ENCODE results near the gene RBM19. TPM values are rescaled to one million over a fixed set of nuclear protein-coding genes. Genes with fewer than 3 reads are reported as not detected.

RBM19 gene
- total and polyA plus RNA-seq, 9 donors: 11.6 to 44.0 (median 33.9) TPM

DNA sequence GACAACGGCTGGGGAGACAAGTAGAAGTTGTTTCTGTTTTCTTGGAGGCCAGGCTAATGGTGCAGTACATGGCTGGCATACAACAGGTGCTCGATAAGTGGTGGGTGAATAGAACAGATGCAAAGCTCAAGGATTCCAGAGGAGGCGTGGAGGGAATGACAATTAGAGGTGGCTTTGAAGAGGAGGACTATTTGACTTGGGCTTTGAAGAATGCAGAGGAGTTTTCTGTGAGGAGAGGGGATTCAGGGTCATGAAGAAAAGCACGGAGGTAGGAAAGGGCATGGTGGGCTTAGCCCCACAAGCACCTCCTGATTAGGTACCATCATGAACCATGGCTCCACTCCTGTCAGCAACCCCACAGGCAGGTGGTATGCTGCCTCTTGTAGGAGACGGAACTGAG, 142.3 kb downstream of the RBM19 start:
- H3K9me3 ChIP-seq: no peaks in the 10 kb centered on the region
- intact Hi-C loops (cut with DNase I): no loop called here
- no peaks in the 10 kb centered on the region for H3K4me1 ChIP-seq (ENCODE audit: insufficient read depth)
- no peak overlapping the region for H3K4me3 ChIP-seq
- no peak overlapping the region for H3K27ac ChIP-seq
- no peak for DNase-seq
- no peaks in the 10 kb centered on the region for H3K36me3 ChIP-seq
- 82 to 89% (median 85%) methylated on average over 5 of the region's 5 CpGs for WGBS, 3 donors
- no peaks in the 10 kb centered on the region for H3K27me3 ChIP-seq
- TF ChIP-seq CTCF (IDR thresholded peaks at IDR 0.05) (no peak), EP300 (IDR thresholded peaks at IDR 0.05) (no peak), POLR2A (IDR thresholded peaks at IDR 0.05) (no peak)

- no peak overlapping the region for H3K27ac ChIP-seq
- 65 to 68% (median 67%) methylated on average over 16 of the region's 16 CpGs for WGBS, 3 donors
- no peaks in the 10 kb centered on the region for H3K36me3 ChIP-seq
- intact Hi-C loops (cut with DNase I): no loop called here
- TF ChIP-seq EP300 (IDR thresholded peaks at IDR 0.05): no peak
- no peak for TF ChIP-seq CTCF (IDR thresholded peaks at IDR 0.05)
- TF ChIP-seq POLR2A (IDR thresholded peaks at IDR 0.05): no peak
- no peaks in the 10 kb centered on the region for H3K4me1 ChIP-seq (ENCODE audit: insufficient read depth)
- DNase-seq: no peak
- H3K27me3 ChIP-seq: no peaks in the 10 kb centered on the region
- no peak overlapping the region for H3K4me3 ChIP-seq
- no peaks in the 10 kb centered on the region for H3K9me3 ChIP-seq
Measured at GRCh38 chr12:113823016-113823415, 143.1 kb downstream of the RBM19 start.

- no peaks in the 10 kb centered on the region for H3K27me3 ChIP-seq
- H3K36me3 ChIP-seq: no peaks in the 10 kb centered on the region
- no peaks in the 10 kb centered on the region for H3K4me1 ChIP-seq (ENCODE audit: insufficient read depth)
- no peak overlapping the region for H3K4me3 ChIP-seq
- no peak for DNase-seq
- no peak overlapping the region for H3K27ac ChIP-seq
- intact Hi-C loops (cut with DNase I): no loop called here
- H3K9me3 ChIP-seq: no peaks in the 10 kb centered on the region
- WGBS, 3 donors: 96 to 99% (median 97%) methylated on average over 8 of the region's 8 CpGs
- no peak for TF ChIP-seq POLR2A (IDR thresholded peaks at IDR 0.05)
- TF ChIP-seq EP300 (IDR thresholded peaks at IDR 0.05): no peak
- no peak for TF ChIP-seq CTCF (IDR thresholded peaks at IDR 0.05)
Measured at GRCh38 chr12:113820842-113821241, 145.3 kb downstream of the RBM19 start.

DNA sequence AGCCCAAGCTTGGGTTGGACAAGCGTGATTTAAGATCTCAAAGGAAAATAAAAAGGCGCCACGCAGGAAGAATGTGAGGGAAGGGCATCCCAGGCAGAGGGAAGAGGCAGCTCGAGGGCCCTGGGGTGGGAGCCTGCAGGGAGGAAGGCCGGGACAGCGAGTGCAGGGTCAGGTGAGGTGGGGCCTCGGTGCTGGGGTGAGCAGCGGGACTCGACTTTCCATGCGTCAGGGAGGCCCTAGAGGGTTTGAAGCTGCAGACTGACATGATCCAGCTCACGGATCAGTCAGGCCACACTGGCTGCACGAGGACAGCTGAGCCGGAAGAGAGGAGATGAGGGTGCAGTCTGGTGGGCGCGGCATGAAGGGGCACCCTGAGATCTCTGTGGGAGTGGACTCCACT, 145.8 kb downstream of the RBM19 start:
- no peak for TF ChIP-seq POLR2A (IDR thresholded peaks at IDR 0.05)
- no peak for TF ChIP-seq EP300 (IDR thresholded peaks at IDR 0.05)
- no peak for TF ChIP-seq CTCF (IDR thresholded peaks at IDR 0.05)
- intact Hi-C loops (cut with DNase I): no loop called here
- 75 to 82% (median 76%) methylated on average over 15 of the region's 15 CpGs for WGBS, 3 donors
- Histone ChIP-seq H3K27me3 (no peaks in the 10 kb centered on the region), H3K9me3 (no peaks in the 10 kb centered on the region), H3K4me1 (ENCODE audit: insufficient read depth) (no peaks in the 10 kb centered on the region), H3K36me3 (no peaks in the 10 kb centered on the region), H3K27ac (no peak overlapping the region), H3K4me3 (no peak overlapping the region)
- no peak for DNase-seq

GRCh38 chr12:113819495-113819894, 146.6 kb downstream of the RBM19 start:
- 87 to 95% (median 92%) methylated on average over 10 of the region's 10 CpGs for WGBS, 3 donors
- Histone ChIP-seq H3K36me3 (no peaks in the 10 kb centered on the region), H3K27ac (no peak overlapping the region), H3K27me3 (no peaks in the 10 kb centered on the region), H3K4me3 (no peak overlapping the region), H3K4me1 (ENCODE audit: insufficient read depth) (no peaks in the 10 kb centered on the region), H3K9me3 (no peaks in the 10 kb centered on the region)
- DNase-seq: no peak
- no peak for TF ChIP-seq EP300 (IDR thresholded peaks at IDR 0.05)
- TF ChIP-seq POLR2A (IDR thresholded peaks at IDR 0.05): no peak
- TF ChIP-seq CTCF (IDR thresholded peaks at IDR 0.05): no peak
- intact Hi-C loops (cut with DNase I): no loop called here
